GM18868 (cell line): ENCODE measurements around the gene HOXB9.

Experiments
- ATAC-seq: cut with Tn5 transposase; IDR thresholded peaks from one replicate; pipeline ENCODE4 v1.9.1; 2021; ENCODE audit warnings: mild to moderate bottlenecking, moderate library complexity; ENCODE audit not compliant: unreplicated experiment

Gene HOXB9

DNA sequence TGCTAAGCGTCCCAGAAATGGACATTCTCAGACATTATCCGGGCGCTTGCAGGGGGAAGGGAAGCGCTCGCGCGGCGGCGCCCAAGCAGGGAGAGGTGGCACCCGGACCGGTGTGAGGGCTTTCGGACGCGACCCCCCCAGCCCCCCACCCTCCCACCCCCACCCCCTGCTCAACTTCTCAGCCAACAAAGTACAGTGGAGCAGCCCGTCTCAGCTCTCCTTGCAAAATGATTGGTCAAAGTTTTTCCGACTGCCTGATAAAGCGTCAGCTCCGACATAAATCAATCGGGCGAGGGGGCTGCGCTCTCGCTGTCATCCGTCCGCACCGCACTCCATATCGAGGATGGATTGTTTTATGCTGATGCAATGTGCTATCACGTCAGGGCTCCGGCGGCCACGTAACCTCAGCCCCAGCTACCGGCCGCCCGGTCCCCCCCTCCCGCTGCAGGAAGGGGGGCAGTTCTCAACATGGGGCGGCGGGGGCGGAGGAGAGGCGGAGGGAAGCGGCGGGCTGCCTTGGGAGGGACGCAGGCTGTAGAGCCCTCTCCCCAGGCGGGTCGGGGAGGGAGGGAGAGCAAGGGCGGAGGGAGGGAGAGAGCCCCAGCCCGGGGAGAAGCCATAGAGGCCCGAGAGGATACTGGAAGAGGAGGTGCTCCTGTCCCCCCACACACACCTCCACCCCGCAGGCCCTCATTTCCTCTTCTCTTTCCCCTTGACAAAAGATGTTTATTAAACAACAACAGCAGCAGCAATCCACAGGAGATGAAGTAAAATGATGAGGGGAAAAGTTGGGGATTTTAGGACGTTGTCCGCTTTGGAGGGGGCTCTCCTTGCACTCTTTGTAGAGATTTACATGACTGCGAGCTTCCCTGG lies at the start of gene HOXB9:
TSS of gene HOXB9 (minus strand) at position 114 of the 873 bp plus-strand sequence. CDS start at position 25, 89 bp downstream.
- no peak for ATAC-seq

DNA sequence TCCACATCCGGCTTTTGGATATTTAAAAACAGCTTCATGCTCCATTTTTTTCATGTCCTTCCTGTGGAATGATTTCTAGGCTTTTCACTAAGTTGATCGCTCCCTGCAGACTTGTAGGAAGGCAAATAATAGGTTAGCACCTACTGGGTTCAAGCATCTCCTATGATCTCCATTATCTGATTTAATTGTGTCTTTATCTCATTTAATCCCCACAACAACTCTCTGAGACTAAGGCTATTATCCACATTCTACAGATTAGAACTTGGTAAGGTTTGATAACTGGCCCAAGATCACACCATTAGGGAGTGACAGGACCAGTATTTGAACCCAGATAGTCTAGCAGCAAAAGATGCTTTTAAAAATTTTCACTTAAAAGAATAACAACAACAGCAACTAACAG lies 46.2 kb upstream of the HOXB9 start:
- no peak for ATAC-seq

DNA sequence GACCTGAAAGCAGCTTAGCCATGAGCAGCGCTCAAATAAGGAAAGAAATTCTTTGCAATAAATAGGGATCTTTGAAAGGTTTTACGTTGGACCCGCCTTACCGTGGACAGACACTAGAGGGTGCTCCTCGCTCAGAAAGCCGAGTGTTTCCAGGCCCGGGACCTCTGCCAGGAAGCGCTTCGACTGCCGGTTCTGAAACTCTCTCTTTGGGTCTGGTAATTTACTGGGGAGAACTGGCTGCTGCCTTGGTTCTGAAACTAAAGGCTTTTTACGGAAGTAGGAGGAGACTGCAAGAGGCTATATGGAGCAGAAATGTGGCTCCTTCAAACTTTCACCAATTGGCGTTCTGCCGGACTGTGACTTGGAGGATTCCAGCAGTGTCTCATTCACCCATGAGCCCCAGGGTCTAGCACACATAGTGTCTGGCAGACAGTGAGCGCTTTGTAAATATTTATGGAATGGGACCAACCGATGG lies 45.6 kb upstream of the HOXB9 start:
- ATAC-seq, result no peak

DNA sequence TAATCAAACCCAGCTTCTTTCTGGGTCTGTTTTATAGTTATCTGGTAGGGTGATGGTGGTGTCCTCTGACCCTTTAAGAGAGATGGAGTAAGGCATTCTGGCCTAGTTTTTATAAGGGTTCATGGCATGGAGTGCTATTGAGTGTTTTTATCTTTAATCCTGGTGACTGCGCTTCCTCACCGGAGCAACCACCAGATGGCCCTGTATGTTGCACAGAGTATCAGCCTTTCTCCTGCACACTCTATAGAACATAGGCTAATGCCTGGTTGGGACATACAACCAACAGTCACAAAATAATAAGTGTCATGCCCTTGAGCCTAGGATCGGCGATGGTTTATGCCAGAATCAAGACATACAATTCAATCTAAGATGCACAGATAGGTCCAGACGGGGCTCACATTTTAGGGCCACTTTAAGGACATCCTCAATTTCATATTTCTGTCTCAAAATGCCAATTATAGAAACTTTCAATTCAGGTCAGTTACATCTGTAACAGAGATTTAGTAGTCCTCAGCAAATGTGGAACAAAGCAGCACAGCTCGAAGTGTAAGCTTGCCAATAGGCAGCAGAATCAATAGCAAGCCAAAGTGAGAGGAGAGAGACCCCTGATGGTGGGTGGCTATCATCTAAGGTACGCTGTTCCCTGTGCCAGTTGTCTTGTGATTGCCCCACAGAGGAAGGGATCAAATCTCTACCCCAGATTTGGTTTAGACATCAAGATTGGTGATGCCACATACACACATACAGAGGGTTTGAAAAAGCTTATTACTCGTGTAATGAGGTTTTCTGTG lies 37.2 kb upstream of the HOXB9 start:
- no peak for ATAC-seq

DNA sequence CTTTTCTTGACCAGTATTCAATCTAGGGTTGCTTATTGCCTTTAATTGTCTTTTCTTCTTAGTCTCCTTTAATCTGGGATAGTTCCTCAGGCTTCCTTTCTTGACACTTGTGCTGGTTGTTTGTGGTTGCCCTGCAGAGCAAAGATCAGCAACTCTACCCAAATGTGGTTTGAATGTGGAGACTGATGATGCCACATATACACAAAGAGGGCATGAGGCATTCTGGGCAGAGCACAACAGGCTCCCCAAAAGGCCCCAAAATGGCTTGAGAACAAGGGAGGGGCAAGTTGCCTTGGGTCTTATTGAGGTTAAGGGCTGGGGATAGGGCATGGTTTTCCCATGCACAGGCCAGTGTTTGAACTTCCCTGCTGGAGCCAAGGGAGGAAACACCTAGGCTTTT lies 29.8 kb upstream of the HOXB9 start:
- no peak for ATAC-seq

DNA sequence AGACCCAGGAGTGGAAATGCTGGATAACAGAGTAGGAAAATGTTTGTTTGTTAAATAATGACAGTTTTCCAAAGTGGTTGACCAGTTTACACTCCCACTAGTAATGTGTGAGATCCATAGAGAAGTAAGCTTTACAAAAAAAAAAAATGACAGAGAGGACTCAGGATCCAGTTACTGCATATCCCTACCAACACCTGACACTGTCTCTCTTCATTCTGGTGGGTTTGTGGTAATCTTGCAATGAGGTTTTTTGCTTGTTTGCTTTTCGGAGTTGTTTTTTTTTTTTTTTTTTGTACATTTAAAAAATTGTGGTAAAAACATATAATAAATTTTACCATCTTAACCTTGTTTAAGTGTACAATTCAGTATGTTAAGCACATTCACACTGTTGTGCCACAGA lies 23.6 kb upstream of the HOXB9 start:
- ATAC-seq, result no peak

DNA sequence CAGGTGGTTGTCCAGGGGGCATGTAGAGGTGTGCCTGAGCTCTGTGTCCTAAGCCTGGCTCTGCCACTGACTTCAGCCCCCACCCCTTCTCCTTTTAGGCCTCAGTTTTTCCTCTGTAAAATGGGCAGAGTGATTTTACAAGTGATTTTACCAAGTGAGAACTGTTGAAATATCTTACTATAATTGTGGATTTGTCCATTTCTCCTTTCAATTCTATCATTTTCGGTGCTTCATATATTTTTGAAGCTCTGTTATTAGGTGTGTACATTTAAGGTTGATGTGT lies 21.7 kb upstream of the HOXB9 start:
- ATAC-seq, result no peak

DNA sequence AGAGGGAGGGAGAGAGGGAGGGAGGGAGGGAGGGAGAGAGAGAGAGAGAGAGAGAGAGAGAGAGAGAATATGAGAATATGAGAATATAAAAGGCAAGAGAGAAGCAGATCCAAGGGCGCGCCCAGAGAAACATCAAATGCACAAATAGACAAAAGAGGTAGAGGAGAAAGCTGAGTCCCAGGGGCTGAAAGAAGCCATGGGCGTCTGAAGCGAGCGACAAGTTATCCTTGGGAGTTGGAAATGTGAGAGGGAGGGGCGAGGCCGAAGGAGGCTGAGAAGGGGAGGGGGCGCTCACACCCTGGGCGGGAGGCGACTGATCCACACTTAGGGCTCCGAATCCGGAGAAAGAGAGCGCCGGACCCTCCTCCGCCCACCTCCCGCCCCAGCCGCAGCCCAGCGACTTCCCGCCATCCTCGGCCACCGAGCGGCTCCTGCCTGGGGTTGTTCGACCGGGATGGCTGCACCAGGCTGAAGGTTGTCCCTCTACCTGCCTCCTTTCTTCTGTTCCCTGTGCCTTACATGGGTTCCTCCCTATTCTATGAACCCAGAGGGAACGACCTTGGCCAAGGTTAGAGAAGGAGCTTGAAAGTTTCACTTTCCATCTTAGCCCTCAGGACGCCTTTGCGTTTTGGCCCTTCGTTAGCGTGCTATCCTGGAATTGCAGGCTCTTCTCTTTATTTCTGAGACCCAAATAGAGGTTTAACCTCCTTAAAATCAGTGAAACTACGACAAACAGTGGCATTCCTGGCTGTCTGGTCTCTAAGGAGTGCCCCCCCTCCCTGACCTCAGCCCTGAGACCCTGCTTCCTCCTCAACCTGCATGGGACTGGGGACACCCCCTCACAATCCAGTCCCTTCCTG lies 21.2 kb upstream of the HOXB9 start:
- no peak for ATAC-seq

DNA sequence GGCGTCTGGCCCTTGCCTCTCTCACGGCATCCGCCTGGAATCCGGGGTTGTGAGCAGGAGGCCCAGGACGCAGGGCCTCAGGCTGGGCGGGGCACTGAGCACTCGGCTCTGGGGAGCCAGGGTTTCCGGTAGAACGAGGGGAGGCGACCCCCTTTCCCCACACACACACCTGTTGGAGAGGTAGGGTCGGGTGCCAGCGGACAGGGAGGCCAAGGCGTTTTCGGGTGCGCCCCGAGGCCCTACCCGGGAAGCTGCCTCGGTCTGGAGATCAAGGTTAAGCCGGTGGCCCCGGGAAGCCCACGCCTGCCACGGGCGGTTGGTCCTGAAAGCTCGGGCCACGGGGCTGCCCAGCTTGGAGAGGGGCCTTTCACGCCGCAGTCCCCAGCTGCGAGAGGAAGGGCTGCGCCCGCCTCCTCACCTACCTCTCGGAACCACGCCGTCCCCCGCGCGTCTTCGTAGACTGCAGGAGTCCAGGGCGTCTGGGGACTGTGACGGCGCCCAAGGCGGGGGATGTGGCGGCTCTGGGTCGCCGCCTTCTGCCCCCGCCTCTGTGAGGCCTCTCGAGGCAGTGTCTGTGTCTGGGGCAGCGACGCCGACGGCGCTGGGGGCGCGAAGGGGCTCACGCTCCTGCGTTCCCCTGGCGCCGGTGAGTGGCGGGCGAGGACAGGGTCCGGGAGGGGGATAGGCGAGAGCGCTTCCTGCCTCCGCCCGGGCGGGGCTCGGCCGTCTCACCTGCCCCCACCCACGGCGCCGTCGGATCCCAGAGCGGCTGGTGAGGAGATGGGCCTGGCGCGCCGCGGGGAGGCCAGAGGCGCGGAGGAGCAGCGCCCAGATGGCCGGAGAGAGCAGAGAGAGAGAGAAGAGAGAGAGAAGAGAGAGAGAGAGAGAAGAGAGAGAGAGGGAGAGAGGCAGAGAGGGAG lies 20.3 kb upstream of the HOXB9 start:
- no peak for ATAC-seq

DNA sequence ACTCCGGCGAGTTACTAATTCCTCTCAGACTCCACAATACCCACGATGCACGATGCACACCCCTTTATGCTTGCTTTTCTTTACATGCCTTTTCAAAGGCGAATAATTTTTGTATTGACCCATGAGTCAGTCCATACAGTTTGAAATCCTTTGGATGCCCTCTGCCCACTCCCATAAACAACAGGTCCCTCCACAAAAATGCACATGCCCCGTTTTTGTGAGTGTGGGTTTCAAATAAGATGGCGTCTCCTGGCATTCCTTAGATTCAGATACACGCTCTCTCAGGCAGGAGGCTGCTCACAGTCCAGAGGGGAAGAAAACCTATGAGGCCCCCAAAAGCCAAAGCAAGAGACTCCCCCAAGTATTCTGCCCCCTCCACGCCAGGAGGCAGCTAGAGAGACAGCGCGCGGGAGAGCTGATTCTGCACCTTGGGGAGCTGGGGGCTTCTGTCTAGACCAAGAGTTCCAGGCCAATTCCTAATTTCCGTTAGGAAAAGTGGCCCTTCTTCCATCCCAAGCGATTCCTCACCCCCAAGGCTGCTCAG lies 19.6 kb upstream of the HOXB9 start:
- ATAC-seq, result no peak

DNA sequence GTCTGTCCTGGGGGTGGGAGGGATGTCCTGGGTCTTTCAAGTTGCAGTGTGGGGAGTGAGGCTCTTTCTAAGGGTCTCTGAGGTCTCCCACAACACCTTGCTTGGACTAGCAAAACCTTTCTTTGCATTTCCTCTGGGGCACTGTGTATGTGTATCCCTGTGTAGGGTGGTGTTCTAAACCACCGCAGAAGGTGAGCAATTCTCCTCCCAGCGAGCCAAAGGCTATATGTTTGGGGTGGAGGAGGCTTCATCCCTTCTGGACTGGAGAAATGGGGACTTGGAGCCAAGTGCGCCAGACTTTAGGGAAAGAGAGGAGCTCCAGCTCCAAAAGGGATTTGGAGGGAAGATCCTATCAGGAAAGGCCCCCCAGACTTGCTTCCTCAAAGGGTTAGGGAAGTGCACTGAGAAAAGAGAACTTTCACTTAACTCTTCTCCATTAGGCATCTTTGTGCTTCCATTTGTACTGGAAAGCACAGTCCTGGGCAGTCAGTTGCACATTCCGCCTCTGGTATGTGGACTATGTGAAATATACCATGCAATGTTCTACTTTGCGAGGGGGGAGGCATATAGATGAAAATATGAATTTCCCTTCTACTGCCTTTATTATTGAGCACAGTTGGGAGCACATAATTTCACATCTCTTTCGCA lies 18.9 kb upstream of the HOXB9 start:
- ATAC-seq, result no peak

DNA sequence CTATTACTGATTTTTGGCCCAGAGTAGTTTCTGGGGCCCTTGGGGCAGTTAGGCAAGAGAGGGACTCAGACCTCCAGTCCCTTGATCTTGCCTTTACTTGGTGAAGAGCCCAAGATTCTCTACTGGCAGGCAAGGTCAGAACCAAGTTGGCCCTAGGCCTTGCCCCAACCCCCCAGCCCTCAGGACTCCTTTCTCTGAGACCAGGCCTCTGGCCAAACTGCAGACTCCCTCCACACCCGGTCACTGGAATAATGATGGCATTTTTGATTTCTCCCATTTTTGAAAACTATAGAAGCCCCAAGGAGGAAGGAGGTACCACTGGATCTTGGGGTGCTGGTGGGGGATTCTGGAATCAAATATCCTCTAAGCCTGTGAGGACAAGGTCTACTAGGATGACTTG lies 18.0 kb upstream of the HOXB9 start:
- no peak for ATAC-seq

DNA sequence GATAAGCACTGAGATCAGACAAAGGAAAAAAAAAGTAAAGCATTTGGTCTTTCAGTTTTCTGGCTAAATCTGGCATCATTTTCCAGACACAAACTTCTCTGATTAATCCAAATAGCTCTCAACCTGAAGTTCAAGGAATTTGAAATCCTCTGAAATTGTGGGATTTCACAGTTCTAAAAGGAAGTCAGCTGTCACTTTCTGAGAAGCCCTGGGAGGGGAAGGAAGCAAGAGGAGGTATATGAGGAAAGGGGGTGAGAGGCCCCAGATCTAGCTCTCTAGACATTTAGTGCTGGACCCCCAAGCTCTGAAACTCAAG lies 17.5 kb upstream of the HOXB9 start:
- ATAC-seq, result no peak

DNA sequence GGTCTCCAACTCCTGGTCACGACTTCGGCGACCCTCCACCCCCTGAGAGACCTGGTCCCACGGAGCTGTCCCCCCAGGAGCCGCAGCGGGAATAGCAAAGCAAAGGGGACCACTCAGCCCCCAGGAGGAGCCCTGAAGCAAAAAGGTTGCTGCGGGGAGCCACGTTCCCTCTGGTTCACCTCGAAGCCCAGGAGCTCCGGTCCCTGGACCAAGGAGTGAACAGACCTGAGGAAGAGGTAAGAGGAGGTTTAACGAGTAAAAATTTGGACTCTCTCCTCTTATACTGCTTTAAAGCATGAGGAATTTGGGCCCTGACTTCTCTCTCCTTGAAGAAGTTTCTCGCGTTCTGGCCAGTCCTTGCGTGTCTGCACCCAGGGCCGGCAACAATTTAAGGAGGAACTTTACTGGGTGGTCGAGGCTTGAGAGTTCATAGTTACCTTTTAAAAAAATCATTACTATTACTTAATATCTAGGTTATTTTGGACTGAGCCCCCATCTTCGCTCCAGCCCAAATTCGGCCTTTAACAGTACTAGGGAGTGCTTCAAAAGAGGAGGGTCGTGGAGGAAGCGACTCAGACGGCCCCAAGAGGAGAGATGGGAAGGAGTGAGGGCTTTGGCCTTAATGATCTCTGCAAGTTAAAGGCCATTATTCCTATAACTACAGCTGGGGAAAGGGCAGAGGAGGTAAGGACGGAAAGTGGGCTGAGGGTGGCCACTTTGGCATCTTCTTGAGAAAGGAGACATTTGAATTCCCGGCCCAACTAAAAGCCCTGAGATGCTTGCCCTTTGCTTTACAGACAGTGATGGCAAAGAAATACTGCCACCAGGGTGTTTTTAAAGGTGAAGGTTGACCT lies 16.9 kb upstream of the HOXB9 start:
- no peak for ATAC-seq

DNA sequence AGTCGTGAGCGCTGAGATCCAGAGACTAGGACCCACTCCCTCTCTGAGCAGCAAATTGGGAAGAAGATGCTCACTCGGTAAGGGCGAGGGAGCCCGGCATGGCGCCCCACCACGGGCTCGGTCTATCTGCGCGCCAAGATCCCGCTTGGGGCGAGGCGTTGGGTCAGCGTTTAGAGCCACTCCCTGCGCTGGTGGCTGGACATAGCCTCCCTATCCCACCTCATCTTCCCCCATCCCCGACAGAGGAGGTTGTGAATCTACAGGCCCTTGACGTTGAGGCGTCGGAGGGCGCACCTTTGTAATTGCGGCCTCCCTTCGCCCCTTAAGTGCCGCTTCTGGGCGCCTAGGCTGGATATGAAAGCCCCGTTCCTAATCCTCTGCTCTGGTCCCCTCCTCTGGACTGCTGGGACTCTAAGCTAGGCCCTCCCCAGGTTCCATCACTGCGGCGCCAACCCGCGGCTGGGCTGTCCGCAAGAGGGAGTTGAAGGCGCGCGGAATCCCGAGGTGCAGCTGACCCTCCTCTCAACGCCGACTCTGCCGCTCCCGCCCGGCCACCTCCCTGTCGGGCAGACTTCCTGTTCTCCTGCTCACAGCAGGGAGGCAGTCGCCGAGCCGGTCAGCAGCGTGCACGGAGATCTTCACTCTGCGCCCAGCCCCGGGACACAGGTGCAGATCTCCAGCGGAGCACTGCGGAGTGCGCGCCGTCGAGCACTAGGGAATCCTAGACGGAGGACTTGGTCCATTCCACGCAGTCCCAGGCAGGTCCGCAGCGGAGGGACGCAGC lies 16.1 kb upstream of the HOXB9 start:
- ATAC-seq, result no peak

DNA sequence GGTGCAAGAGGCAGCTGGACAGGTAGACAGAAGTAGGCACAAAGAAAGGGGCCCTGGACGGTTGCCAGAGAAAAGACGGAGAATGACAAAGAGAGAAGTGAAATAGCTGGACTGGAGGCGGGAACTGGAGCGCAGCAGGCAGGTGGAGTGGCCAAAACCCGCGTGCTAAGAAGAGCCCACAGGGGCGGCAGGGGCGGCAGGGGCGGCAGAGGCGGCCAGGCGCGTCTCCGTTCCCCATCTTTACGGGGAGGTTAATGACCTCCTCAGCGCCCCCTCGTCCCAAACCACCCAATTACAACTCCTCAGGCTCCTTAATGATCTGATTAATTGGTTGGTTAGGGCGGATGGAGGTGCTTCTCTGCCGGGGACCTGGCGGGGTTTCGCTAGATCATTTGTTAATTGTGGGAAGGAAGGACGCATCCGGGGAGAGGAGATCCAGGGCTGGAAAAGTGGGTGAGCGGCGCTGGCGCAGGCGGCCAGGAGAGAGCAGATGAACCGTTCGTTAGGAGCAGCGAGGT lies 15.4 kb upstream of the HOXB9 start:
- no peak for ATAC-seq

DNA sequence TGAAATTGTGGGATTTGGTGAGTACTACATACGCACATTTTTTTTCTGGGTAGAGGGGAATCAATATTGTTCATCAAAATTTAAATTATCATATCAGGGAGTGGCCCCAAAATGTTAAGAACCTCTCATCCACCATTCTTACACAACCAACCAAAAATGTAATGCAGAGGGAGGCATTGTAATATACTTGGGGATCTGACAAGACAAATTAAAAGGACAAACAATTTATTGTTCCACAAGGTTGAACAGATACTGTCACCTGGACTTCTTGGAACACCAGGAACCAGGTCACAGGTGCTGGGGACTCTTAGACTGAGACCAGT lies 14.7 kb upstream of the HOXB9 start:
- no peak for ATAC-seq
